Measurements from ENCODE around the gene LRRC61.

LRRC61 gene

DNA sequence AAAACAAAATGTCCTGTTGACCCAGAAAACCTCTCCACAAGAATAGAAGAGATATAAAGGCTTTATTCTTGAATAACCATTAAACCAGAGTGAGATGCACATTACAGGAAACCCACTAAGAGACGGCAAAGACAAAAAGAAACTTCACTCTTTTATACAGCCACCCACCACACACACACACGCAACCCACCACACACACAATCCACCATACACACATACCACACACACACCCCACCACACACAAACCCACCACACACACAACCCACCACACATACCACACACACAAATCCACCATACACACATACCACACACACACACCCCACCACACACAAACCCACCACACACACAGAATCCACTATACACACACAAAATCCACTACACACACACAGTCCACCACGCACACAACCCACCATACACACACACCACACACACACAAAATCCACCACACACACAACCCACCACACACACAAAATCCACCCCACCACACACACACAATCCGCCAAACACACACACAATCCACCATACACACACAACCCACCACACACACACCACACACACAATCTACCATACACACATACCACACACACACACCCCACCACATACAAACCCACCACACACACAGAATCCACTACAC, 36.0 kb downstream of the LRRC61 start:
- Histone ChIP-seq H3K36me3 (ENCODE audit: control insufficient read depth, insufficient read depth, low read length, severe bottlenecking) (no peaks in the 10 kb centered on the region), H3K27me3 (replicated peaks; ENCODE audit: control insufficient read depth, insufficient read depth, low read length) (no peaks in the 10 kb centered on the region), H3K4me3 (ENCODE audit: low read length) (no peak overlapping the region), H3K4me1 (ENCODE audit: control insufficient read depth, insufficient read depth, low read length) (peaks cover 10% of the 10 kb centered on the region), H3K9ac (ENCODE audit: low read length) (no peak overlapping the region), H3K9me3 (ENCODE audit: control insufficient read depth, low read length) (no peaks in the 10 kb centered on the region)
- DNase-seq (ENCODE audit: low read depth): no peak

DNA sequence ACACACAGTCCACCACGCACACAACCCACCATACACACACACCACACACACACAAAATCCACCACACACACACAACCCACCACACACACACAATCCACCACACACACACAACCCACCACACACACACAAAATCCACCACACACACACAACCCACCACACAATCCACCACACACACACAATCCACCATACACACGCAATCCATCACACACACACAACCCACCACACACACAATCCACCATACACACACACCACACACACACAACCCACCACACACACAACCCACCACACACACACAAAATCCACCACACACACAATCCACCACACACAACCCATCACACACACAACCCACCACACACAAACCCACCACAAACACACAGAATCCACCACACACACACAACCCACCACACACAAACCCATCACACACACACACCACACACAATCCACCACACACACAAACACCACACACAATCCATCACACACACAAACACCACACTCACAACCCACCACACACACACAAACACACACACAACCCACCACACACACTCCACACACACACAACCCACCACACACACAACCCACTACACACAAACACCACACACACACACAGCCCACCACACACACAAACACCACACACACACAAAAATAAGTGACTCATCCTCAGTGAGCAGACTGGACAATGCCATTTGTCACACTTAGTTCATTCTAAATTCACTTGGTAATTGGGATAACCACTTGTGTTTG, 36.6 kb downstream of the LRRC61 start:
- Histone ChIP-seq H3K27me3 (replicated peaks; ENCODE audit: control insufficient read depth, insufficient read depth, low read length) (no peaks in the 10 kb centered on the region), H3K4me1 (ENCODE audit: control insufficient read depth, insufficient read depth, low read length) (peaks cover 10% of the 10 kb centered on the region), H3K4me3 (ENCODE audit: low read length) (no peak overlapping the region), H3K9me3 (ENCODE audit: control insufficient read depth, low read length) (no peaks in the 10 kb centered on the region), H3K9ac (ENCODE audit: low read length) (no peak overlapping the region), H3K36me3 (ENCODE audit: control insufficient read depth, insufficient read depth, low read length, severe bottlenecking) (no peaks in the 10 kb centered on the region)
- no peak for DNase-seq (ENCODE audit: low read depth)

DNA sequence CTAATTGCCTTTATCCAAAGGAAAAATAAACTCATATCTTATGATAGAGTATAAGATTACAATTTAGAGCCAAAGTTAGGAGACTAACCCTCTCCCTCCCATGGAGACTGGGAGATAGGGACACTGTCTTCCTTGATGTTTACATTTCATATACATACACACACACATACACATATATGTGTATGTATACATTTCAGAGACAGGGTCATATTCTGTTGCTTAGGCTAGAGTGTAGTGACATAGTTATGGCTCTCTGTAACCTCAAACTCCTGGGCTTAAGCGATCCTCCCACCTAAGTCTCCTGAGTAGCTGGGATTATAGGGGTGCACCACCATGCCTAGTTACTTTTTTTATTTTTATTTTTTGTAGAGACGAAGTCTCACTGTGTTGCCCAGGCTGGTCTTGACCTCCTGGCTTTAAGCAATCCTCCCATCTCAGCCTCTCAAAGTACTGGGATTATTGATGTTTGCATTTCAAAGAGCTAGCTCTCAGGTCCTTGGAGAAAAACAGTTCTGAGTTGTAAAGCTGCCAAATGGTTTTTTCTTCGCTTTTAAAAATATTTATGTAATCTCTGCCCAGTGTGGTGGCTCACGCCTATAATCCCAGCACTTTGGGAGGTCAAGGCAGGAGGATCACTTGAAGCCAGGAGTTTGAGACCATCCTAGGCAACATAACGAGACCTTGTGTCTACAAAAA, 37.4 kb downstream of the LRRC61 start:
- no peak for DNase-seq (ENCODE audit: low read depth)

DNA sequence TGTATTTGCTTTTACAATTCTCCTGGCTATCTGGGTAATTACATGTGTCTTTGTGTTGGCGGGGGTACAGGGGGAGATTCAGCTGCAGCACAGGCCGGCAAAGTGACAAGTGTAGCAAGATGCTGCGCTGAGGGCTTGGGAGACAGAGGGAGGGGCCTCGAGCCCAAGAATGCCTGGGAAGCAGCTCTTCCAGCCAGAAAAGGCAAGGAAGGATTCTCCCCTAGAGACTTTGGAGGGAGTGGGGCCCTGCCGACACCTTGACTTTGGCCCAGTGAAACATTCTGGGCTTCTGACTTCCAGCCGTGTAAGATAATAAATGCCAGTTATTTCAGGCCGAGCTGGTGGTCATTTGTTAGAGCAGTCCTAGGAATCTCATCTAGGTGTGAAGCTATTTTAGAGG, 38.2 kb downstream of the LRRC61 start:
- no peaks in the 10 kb centered on the region for H3K9me3 ChIP-seq (ENCODE audit: control insufficient read depth, low read length)
- H3K9ac ChIP-seq (ENCODE audit: low read length): no peak overlapping the region
- H3K4me1 ChIP-seq (ENCODE audit: control insufficient read depth, insufficient read depth, low read length): peaks cover 10% of the 10 kb centered on the region
- no peaks in the 10 kb centered on the region for H3K27me3 ChIP-seq (replicated peaks; ENCODE audit: control insufficient read depth, insufficient read depth, low read length)
- DNase-seq (ENCODE audit: low read depth): no peak
- no peak overlapping the region for H3K4me3 ChIP-seq (ENCODE audit: low read length)
- no peaks in the 10 kb centered on the region for H3K36me3 ChIP-seq (ENCODE audit: control insufficient read depth, insufficient read depth, low read length, severe bottlenecking)

More for the DNA sequence above, 37.4 kb downstream of the LRRC61 start:
- Histone ChIP-seq H3K9me3 (ENCODE audit: control insufficient read depth, low read length) (no peaks in the 10 kb centered on the region), H3K4me3 (ENCODE audit: low read length) (no peak overlapping the region), H3K27me3 (replicated peaks; ENCODE audit: control insufficient read depth, insufficient read depth, low read length) (no peaks in the 10 kb centered on the region), H3K9ac (ENCODE audit: low read length) (no peak overlapping the region), H3K36me3 (ENCODE audit: control insufficient read depth, insufficient read depth, low read length, severe bottlenecking) (no peaks in the 10 kb centered on the region), H3K4me1 (ENCODE audit: control insufficient read depth, insufficient read depth, low read length) (peaks cover 10% of the 10 kb centered on the region)

DNA sequence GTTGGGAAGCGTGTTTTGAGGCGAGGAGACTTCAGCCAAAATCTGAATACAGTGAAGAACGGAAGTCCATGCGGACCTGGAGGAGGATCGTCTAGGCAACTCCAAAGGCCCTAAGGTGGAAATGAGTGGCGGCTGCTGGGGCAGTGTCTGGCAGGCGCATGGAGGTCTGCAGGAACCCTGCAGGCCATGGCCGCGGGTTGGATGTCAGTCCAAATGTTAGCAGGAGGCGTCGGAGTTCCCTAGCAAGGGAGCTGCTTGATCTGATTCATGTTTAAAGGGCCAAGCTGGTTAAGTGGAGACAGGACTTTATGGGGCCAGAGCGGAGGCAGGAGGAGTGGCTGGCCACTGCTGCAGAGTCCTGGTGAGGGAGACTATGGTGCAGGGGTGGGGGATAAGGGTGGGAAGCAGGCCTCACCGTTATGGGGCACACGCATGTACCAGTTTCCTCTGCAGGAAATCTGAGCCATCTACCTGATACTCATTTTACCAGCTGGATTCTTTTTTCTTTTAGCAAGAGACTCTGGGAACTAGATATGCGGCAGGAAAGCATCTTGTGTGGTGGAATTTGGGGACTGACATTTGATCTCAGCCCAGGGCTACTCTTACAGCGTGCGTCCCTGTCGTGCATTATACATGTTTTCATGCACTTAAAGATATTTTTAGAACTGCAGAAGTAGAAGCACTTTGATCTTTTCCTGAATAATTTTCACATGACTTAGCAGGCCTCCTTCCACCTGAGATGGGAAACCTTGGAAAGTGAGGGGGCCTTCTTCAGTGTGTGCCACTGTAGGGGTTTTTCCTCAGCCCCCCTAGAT, 38.9 kb downstream of the LRRC61 start:
- H3K9me3 ChIP-seq (ENCODE audit: control insufficient read depth, low read length): no peaks in the 10 kb centered on the region
- peaks cover 10% of the 10 kb centered on the region for H3K4me1 ChIP-seq (ENCODE audit: control insufficient read depth, insufficient read depth, low read length)
- no peak for DNase-seq (ENCODE audit: low read depth)
- no peaks in the 10 kb centered on the region for H3K36me3 ChIP-seq (ENCODE audit: control insufficient read depth, insufficient read depth, low read length, severe bottlenecking)
- no peak overlapping the region for H3K4me3 ChIP-seq (ENCODE audit: low read length)
- no peak overlapping the region for H3K9ac ChIP-seq (ENCODE audit: low read length)
- no peaks in the 10 kb centered on the region for H3K27me3 ChIP-seq (replicated peaks; ENCODE audit: control insufficient read depth, insufficient read depth, low read length)

DNA sequence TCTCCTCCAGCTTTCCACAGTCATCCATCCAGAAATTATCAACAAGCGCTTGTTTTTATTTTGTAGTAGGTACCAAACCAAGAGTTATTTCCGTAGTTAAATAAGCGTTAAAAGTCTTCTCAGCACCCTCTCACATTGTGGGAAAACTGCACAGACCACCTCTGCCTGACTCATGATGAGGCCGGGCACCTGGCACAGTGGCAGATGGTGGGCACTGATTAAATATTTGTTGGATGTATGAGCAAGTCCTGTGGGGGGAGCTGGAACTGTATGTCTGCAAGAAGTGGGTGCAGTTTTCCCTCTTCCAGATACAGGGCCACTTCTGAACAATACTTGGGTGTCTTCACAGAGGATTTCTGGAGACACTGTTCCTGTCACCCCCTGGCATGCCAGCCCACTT, 40.2 kb downstream of the LRRC61 start:
- Histone ChIP-seq H3K27me3 (replicated peaks; ENCODE audit: control insufficient read depth, insufficient read depth, low read length) (no peaks in the 10 kb centered on the region), H3K4me3 (ENCODE audit: low read length) (no peak overlapping the region)
- no peak for DNase-seq (ENCODE audit: low read depth)

DNA sequence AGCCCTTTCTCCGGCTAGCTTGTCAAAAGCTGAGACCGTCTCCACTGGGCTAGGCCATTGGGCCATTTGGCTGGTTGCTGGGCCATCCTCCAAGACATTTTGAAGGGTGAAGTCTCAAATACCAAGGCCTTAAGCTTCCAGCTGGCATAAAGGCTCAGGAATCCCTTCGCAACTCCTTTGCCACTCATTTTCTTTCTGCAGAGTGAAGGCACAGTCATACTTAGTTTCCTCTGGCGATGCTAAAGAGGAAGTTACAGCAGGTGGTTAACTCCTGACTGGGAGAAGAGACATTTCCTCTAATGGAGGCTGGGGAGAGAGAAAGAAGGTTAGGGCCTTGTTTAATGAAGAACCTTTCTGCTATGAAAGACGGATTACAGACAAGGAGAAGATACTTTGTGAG, 40.7 kb downstream of the LRRC61 start:
- H3K9me3 ChIP-seq (ENCODE audit: control insufficient read depth, low read length): no peaks in the 10 kb centered on the region
- H3K27me3 ChIP-seq (replicated peaks; ENCODE audit: control insufficient read depth, insufficient read depth, low read length): no peaks in the 10 kb centered on the region
- no peaks in the 10 kb centered on the region for H3K4me1 ChIP-seq (ENCODE audit: control insufficient read depth, insufficient read depth, low read length)
- H3K36me3 ChIP-seq (ENCODE audit: control insufficient read depth, insufficient read depth, low read length, severe bottlenecking): no peaks in the 10 kb centered on the region
- H3K9ac ChIP-seq (ENCODE audit: low read length): no peak overlapping the region
- no peak for DNase-seq (ENCODE audit: low read depth)
- no peak overlapping the region for H3K4me3 ChIP-seq (ENCODE audit: low read length)

More for the DNA sequence above, 40.2 kb downstream of the LRRC61 start:
- Histone ChIP-seq H3K9ac (ENCODE audit: low read length) (no peak overlapping the region), H3K9me3 (ENCODE audit: control insufficient read depth, low read length) (no peaks in the 10 kb centered on the region), H3K36me3 (ENCODE audit: control insufficient read depth, insufficient read depth, low read length, severe bottlenecking) (no peaks in the 10 kb centered on the region), H3K4me1 (ENCODE audit: control insufficient read depth, insufficient read depth, low read length) (no peaks in the 10 kb centered on the region)

DNA sequence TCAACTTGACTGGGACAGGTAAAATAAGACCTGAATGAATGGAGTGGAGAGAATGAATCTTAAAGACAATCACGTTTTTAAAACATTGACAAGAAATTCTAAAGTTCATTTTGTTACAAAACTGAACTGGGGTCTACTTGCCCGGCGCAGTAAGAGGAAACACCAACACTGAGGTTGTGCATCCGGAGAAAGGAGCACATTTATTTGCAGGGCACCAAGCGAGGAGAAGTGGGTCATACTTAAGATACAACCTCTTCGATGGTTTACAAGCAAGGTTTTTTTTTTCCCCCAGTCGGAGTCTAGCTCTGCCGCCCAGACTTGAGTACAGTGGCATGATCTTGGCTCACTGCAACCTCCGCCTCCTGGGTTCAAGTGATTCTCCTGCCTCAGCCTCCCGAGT, 42.0 kb downstream of the LRRC61 start:
- Histone ChIP-seq H3K27me3 (replicated peaks; ENCODE audit: control insufficient read depth, insufficient read depth, low read length) (no peaks in the 10 kb centered on the region), H3K4me1 (ENCODE audit: control insufficient read depth, insufficient read depth, low read length) (peaks cover 10% of the 10 kb centered on the region)

DNA sequence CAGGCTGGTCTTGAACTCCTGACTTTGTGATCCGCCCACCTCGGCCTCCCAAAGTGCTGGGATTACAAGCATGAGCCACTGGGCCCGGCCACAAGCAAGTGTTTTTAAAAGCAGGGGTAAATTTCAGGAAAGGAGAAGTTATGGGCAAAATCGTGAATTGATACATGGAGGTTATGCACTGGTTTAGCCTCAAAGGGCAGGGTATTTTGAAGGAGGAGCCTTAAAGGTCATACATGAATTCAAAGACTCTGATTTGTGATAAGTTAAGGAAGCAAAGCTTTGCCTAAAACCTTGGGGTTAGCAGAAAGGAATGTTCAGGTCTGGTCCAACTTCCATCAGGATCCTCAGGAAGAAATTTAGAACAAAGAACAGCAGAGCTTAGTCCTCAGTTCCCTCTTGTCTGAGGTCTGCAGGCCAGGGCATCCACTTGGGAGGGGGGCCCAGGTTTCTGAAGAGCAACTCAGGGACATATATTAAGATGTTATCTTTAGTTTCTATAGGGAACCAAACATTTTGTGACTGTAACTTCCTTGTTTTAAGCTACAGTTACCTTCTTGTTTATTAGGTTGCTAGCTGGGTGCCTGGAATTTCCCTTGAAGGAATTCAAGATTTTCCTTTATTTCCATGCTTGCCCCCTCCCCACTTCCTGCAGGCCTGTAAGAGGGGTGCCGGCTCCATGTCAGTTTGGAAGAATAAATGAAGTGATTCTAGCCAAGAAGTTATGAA, 42.7 kb downstream of the LRRC61 start:
- no peak overlapping the region for H3K9ac ChIP-seq (ENCODE audit: low read length)
- H3K4me3 ChIP-seq (ENCODE audit: low read length): no peak overlapping the region
- H3K4me1 ChIP-seq (ENCODE audit: control insufficient read depth, insufficient read depth, low read length): peaks cover 17% of the 10 kb centered on the region
- H3K36me3 ChIP-seq (ENCODE audit: control insufficient read depth, insufficient read depth, low read length, severe bottlenecking): no peaks in the 10 kb centered on the region
- DNase-seq (ENCODE audit: low read depth): no peak
- H3K9me3 ChIP-seq (ENCODE audit: control insufficient read depth, low read length): no peaks in the 10 kb centered on the region
- H3K27me3 ChIP-seq (replicated peaks; ENCODE audit: control insufficient read depth, insufficient read depth, low read length): no peaks in the 10 kb centered on the region

More for the DNA sequence above, 42.0 kb downstream of the LRRC61 start:
- no peaks in the 10 kb centered on the region for H3K36me3 ChIP-seq (ENCODE audit: control insufficient read depth, insufficient read depth, low read length, severe bottlenecking)
- no peak for DNase-seq (ENCODE audit: low read depth)
- H3K4me3 ChIP-seq (ENCODE audit: low read length): no peak overlapping the region
- H3K9ac ChIP-seq (ENCODE audit: low read length): no peak overlapping the region
- H3K9me3 ChIP-seq (ENCODE audit: control insufficient read depth, low read length): no peaks in the 10 kb centered on the region

DNA sequence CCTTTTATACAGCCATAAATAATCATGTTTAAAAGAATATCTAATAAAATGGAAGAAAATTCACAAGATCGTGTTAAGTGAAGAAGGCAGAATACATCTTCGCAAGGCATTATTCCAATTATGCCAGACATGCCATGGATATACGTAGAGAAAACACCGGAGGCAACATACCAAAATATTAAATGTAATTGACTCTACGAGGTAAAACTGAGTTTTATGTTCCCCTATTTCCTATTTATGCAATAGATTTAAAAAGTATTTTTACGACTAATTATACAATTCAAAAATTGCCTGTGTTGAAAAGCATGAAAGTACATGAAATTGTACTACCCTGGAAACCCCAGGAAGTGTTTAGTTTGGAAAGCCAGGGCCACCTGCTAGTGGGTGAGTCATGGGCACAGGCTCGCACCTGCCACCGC, 44.5 kb downstream of the LRRC61 start:
- DNase-seq (ENCODE audit: low read depth): no peak
- Histone ChIP-seq H3K36me3 (ENCODE audit: control insufficient read depth, insufficient read depth, low read length, severe bottlenecking) (peaks cover 4% of the 10 kb centered on the region), H3K9me3 (ENCODE audit: control insufficient read depth, low read length) (no peaks in the 10 kb centered on the region), H3K4me1 (ENCODE audit: control insufficient read depth, insufficient read depth, low read length) (peaks cover 23% of the 10 kb centered on the region), H3K4me3 (ENCODE audit: low read length) (peak overlapping the region; percentile 97), H3K9ac (ENCODE audit: low read length) (peak overlapping the region; percentile 93), H3K27me3 (replicated peaks; ENCODE audit: control insufficient read depth, insufficient read depth, low read length) (no peaks in the 10 kb centered on the region)
